Hepatocyte (in vitro differentiated cells): Measurements from ENCODE around the gene ADAMTSL3. TPM values are rescaled to one million over a fixed set of nuclear protein-coding genes. Genes with fewer than 3 reads are reported as not detected.

ENCODE experiments used
- DNase-seq: peaks from one replicate; pipeline ENCODE4 v3.0.0-alpha.2; 2016; ENCODE audit warnings: low spot score
- H2AFZ ChIP-seq: fragments of 200-600 bp; sonication (generic); 2 replicates; pipeline ENCODE4 v1.6.0; 2016; ENCODE audit warnings: antibody characterized with exemption, mild to moderate bottlenecking
- H3K27ac ChIP-seq: fragments of 200-600 bp; sonication (generic); 2 replicates; pipeline ENCODE4 v1.5.1; 2016; ENCODE audit warnings: mild to moderate bottlenecking
- H3K27me3 ChIP-seq: fragments of 200-600 bp; sonication (generic); 2 replicates; pipeline ENCODE4 v1.6.1; 2016
- H3K36me3 ChIP-seq: fragments of 200-600 bp; sonication (generic); replicated peaks from 2 replicates; pipeline ENCODE4 v1.5.1; 2016; ENCODE audit warnings: low read depth; ENCODE audit not compliant: insufficient read depth
- H3K4me1 ChIP-seq: fragments of 200-600 bp; sonication (generic); 2 replicates; pipeline ENCODE4 v1.5.1; 2016; ENCODE audit warnings: mild to moderate bottlenecking, moderate library complexity; ENCODE audit not compliant: insufficient read depth
- H3K4me2 ChIP-seq: fragments of 200-600 bp; sonication (generic); 2 replicates; pipeline ENCODE4 v1.6.0; 2016
- H3K4me3 ChIP-seq: fragments of 200-600 bp; sonication (generic); 2 replicates; pipeline ENCODE4 v1.5.1; 2016; ENCODE audit warnings: mild to moderate bottlenecking
- H3K79me2 ChIP-seq: fragments of 200-600 bp; sonication (generic); 2 replicates; pipeline ENCODE4 v1.6.0; 2017; ENCODE audit warnings: mild to moderate bottlenecking
- H3K9me2 ChIP-seq: fragments of 200-600 bp; sonication (generic); replicated peaks from 2 replicates; pipeline ENCODE4 v1.6.0; 2017; ENCODE audit warnings: mild to moderate bottlenecking; ENCODE audit not compliant: insufficient read depth
- H3K9me3 ChIP-seq: fragments of 200-600 bp; sonication (generic); 2 replicates; pipeline ENCODE4 v1.5.1; 2016; ENCODE audit warnings: low read depth, mild to moderate bottlenecking
- H4K20me1 ChIP-seq: fragments of 200-600 bp; sonication (generic); 2 replicates; pipeline ENCODE4 v1.6.0; 2016; ENCODE audit warnings: mild to moderate bottlenecking; ENCODE audit not compliant: insufficient read depth, poor library complexity, severe bottlenecking
- EZH2 ChIP-seq: fragments of 200-600 bp; sonication (generic); IDR thresholded peaks from 2 replicates; pipeline ENCODE4 v1.6.1; 2016; ENCODE audit warnings: antibody characterized with exemption, mild to moderate bottlenecking, borderline replicate concordance
- EZH2phosphoT487 ChIP-seq: fragments of 200-600 bp; sonication (generic); IDR thresholded peaks from one replicate; pipeline ENCODE4 v1.6.1; 2018; ENCODE audit warnings: antibody characterized with exemption, mild to moderate bottlenecking, low read depth, moderate library complexity; ENCODE audit not compliant: unreplicated experiment, severe bottlenecking
- WGBS: methylation state at CpG from one replicate; pipeline ENCODE4 v1.1.6; 2016; ENCODE audit warnings: low lambda C conversion rate; ENCODE audit errors: missing lambda C conversion rate; 5-methylcytosine and 5-hydroxymethylcytosine counted together
- polyA plus RNA-seq: library from polyadenylated mRNA; unstranded; fragments of >200 nt; fragmentation: Nextera tagmentation; extraction: Ambion mirVana; gene quantifications from 2 replicates; pipeline ENCODE4 v1.2.1, GENCODE V29; 2016
- total RNA-seq: library from RNA; depleted of rRNA; stranded (reverse); fragments of >200 nt; gene quantifications from 2 replicates; pipeline ENCODE4 v1.2.3, GENCODE V29; 2014
- TF ChIP-seq, protein P1 (sequence below): fragments of 200-600 bp; sonication (generic); IDR thresholded peaks from 2 replicates; pipeline ENCODE4 v1.5.1; 2016; ENCODE audit warnings: antibody characterized with exemption, mild to moderate bottlenecking; ENCODE audit not compliant: poor library complexity

Gene ADAMTSL3
- total and polyA plus RNA-seq, 2 experiments from 2014 or later, result 5.0 to 5.2 TPM

DNA sequence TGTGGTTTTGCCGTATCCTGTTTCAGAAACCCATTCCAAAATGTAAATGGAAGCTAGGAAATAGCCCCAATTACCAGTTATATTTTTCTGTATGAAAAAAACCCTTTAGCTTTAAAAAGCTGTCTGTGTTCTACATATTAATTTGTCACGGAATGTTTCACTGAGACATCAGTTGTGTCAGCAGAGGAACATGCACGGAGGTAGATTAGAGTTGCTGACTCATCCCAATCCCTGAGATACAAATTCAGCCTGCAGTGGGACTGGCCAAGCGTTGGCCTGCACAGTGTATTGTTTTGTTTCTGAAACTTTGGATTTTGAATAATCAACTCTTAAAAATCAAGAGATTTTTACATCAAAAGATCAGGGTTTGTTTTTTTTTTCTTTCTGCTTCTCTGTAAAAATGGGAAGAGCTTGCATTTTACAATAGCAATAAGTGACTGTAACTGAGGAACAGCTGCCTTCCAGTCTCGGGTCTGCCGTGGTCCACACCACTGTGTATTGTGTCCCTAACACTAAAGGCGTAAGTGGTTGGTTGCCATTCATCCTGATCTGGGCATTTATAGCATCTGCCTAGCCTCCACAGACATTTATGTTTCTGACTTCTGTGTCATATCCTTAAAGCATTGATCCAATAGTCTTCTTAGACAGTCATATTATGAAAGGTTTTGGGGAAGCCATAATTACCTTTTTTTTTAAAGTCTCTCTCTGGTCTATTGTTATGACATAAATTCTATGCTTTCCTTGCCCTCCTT lies 218.1 kb downstream of the ADAMTSL3 start:
- Histone ChIP-seq H3K79me2 (no peaks in the 10 kb centered on the region), H3K27ac (no peak overlapping the region), H3K9me3 (no peaks in the 10 kb centered on the region), H3K36me3 (no peaks in the 10 kb centered on the region), H3K4me3 (no peak overlapping the region), H3K4me1 (no peaks in the 10 kb centered on the region), H3K27me3 (no peaks in the 10 kb centered on the region), H3K4me2 (no peak overlapping the region), H4K20me1 (no peaks in the 10 kb centered on the region), H2AFZ (no peak overlapping the region), H3K9me2 (no peaks in the 10 kb centered on the region)
- WGBS, result 67% methylated on average over 7 of the region's 7 CpGs
- DNase-seq, result peak; percentile 46
- TF ChIP-seq, protein P1, sequence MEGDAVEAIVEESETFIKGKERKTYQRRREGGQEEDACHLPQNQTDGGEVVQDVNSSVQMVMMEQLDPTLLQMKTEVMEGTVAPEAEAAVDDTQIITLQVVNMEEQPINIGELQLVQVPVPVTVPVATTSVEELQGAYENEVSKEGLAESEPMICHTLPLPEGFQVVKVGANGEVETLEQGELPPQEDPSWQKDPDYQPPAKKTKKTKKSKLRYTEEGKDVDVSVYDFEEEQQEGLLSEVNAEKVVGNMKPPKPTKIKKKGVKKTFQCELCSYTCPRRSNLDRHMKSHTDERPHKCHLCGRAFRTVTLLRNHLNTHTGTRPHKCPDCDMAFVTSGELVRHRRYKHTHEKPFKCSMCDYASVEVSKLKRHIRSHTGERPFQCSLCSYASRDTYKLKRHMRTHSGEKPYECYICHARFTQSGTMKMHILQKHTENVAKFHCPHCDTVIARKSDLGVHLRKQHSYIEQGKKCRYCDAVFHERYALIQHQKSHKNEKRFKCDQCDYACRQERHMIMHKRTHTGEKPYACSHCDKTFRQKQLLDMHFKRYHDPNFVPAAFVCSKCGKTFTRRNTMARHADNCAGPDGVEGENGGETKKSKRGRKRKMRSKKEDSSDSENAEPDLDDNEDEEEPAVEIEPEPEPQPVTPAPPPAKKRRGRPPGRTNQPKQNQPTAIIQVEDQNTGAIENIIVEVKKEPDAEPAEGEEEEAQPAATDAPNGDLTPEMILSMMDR, result no peak
- TF ChIP-seq EZH2 (no peak), EZH2phosphoT487 (no peak)

DNA sequence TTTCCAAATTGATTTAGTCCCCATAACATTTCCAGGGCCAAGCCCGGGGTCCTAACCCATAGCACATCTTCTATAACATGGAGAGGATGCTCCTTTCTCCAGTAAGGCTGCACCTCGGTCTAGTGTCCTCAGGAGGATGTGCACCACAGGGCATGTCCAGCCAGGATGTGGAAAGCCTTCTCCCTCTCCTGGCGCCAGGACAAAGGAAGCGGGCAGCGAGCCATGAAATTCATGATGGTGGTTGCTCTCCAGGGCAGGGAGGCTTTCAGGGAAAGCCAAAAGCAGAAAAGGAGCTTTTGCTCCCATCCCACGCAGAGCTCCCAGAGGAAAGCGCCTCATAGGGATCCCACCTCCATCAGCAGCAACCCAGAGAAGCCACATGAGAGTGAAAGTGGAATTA lies 220.0 kb downstream of the ADAMTSL3 start:
- no peaks in the 10 kb centered on the region for H3K9me3 ChIP-seq
- H3K27me3 ChIP-seq, result no peaks in the 10 kb centered on the region
- TF ChIP-seq EZH2phosphoT487 (no peak), EZH2 (no peak)
- TF ChIP-seq, protein P1, result no peak
- no peaks in the 10 kb centered on the region for H3K36me3 ChIP-seq
- no peak overlapping the region for H3K27ac ChIP-seq
- no peak overlapping the region for H2AFZ ChIP-seq
- no peak overlapping the region for H3K4me3 ChIP-seq
- no peak overlapping the region for H3K4me2 ChIP-seq
- no peaks in the 10 kb centered on the region for H3K9me2 ChIP-seq
- DNase-seq, result no peak
- no peaks in the 10 kb centered on the region for H4K20me1 ChIP-seq
- whole genome bisulfite sequencing, result 94% methylated on average over 7 of the region's 7 CpGs
- H3K4me1 ChIP-seq, result no peaks in the 10 kb centered on the region
- no peaks in the 10 kb centered on the region for H3K79me2 ChIP-seq

DNA sequence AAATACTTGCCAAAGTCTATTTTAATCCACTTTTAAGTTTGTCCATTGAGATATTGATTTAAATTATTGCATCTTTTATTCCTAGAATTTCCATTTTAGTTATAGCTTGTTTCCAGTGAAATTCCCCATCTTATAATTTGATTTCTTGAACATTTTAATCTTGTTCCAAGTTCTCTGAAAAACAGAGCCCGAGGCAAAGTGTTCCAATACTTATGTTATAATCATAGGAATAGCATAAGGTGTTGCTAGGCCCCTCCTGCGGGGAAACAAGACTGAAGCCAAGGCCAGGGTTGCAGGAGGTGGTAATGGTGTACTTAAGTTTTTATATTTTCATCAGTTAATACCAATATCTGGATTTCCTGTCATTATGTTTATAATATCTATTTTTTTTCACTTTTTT lies 226.6 kb downstream of the ADAMTSL3 start:
- Histone ChIP-seq H3K79me2 (no peaks in the 10 kb centered on the region), H3K4me1 (no peaks in the 10 kb centered on the region), H3K27ac (no peak overlapping the region), H3K9me2 (no peaks in the 10 kb centered on the region), H3K4me3 (no peak overlapping the region), H3K27me3 (no peaks in the 10 kb centered on the region), H4K20me1 (no peaks in the 10 kb centered on the region), H2AFZ (no peak overlapping the region), H3K4me2 (no peak overlapping the region), H3K36me3 (no peaks in the 10 kb centered on the region), H3K9me3 (no peaks in the 10 kb centered on the region)
- WGBS, result 88% methylated on average over 2 of the region's 2 CpGs
- TF ChIP-seq, protein P1, result no peak
- no peak for TF ChIP-seq EZH2phosphoT487
- no peak for TF ChIP-seq EZH2
- DNase-seq, result no peak
